ENCODE data around the gene USP30.

- TF ChIP-seq CTCF (IDR thresholded peaks at IDR 0.05) (no peak), POLR2AphosphoS5 (IDR thresholded peaks at IDR 0.05) (no peak)
These were observed 62.3 kb downstream of the USP30 start for GRCh38 chr12:109114644-109115043.

Data from prostate gland (tissue), 2 donors.